ENCODE measurements around the gene ZNF668.

DNA sequence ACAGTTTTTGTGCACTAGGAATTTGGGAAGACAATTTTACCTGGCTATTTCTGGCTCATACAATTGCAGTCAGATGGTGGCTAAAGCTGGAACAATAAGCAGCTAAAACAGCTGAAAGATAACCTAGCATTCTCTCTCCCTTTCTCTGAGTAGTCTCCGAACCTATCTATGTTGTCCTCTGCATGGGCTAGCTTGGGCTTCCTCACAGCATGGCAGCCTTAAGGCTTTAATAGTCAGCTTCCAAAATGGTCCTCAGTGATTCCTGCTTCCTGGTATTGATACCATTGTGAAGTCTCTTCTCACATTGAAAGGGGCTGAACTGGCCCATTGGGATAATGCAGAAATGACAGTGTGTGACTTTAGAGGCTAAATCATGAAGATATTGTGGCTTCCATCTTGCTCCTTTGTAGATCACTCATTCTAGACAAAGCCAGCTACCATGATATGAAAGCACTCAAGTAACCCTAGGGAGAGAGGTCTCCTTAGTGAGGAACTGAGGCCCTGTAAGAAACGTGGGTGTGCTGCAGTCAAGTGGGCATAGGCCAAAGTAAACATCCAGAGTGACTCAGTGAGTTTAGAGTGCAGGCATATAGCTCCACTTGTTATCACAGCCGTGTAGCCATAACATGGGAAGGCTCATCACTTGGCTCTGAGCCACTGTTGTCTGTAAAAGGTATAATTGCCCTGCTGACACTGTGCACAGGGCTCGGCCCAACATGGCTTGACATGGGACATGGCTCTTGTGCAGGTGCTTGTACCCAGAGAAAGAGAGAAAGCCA lies 26.0 kb upstream of the ZNF668 start:
- no peak for TF ChIP-seq CTCF (IDR thresholded peaks at IDR 0.05; ENCODE audit: low read depth, low read length, missing input control)
- no peak for TF ChIP-seq GABPA (IDR thresholded peaks at IDR 0.05 in 1 of 2, conservative IDR thresholded peaks at IDR 0.05 in 1 of 2)
- no peak for TF ChIP-seq RAD21 (IDR thresholded peaks at IDR 0.05)
- TF ChIP-seq EGR1 (IDR thresholded peaks at IDR 0.05; ENCODE audit: low read depth in 2 of 2), result no peak
- no peak for TF ChIP-seq FOXA1 (IDR thresholded peaks at IDR 0.05)
- TF ChIP-seq, protein P1, sequence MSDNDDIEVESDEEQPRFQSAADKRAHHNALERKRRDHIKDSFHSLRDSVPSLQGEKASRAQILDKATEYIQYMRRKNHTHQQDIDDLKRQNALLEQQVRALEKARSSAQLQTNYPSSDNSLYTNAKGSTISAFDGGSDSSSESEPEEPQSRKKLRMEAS (IDR thresholded peaks at IDR 0.05), result no peak
- TF ChIP-seq, protein P2, sequence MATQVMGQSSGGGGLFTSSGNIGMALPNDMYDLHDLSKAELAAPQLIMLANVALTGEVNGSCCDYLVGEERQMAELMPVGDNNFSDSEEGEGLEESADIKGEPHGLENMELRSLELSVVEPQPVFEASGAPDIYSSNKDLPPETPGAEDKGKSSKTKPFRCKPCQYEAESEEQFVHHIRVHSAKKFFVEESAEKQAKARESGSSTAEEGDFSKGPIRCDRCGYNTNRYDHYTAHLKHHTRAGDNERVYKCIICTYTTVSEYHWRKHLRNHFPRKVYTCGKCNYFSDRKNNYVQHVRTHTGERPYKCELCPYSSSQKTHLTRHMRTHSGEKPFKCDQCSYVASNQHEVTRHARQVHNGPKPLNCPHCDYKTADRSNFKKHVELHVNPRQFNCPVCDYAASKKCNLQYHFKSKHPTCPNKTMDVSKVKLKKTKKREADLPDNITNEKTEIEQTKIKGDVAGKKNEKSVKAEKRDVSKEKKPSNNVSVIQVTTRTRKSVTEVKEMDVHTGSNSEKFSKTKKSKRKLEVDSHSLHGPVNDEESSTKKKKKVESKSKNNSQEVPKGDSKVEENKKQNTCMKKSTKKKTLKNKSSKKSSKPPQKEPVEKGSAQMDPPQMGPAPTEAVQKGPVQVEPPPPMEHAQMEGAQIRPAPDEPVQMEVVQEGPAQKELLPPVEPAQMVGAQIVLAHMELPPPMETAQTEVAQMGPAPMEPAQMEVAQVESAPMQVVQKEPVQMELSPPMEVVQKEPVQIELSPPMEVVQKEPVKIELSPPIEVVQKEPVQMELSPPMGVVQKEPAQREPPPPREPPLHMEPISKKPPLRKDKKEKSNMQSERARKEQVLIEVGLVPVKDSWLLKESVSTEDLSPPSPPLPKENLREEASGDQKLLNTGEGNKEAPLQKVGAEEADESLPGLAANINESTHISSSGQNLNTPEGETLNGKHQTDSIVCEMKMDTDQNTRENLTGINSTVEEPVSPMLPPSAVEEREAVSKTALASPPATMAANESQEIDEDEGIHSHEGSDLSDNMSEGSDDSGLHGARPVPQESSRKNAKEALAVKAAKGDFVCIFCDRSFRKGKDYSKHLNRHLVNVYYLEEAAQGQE (IDR thresholded peaks at IDR 0.05), result no peak
- TF ChIP-seq HNF4G (IDR thresholded peaks at IDR 0.05), result no peak
- TF ChIP-seq JUND (IDR thresholded peaks at IDR 0.05), result no peak
- no peak for TF ChIP-seq TAF1 (conservative IDR thresholded peaks at IDR 0.05)
- no peak for TF ChIP-seq ZBTB33 (IDR thresholded peaks at IDR 0.05)
- no peak for TF ChIP-seq YY1 (IDR thresholded peaks at IDR 0.05)

All from liver (tissue), 3 donors.